Measurements from ENCODE around the gene BLNK.
"Not testable (repeated sequence)": the region's sequence is repeated elsewhere in the genome, so short reads cannot be mapped to it uniquely, and the experiment has no call there.

Gene BLNK

DNA sequence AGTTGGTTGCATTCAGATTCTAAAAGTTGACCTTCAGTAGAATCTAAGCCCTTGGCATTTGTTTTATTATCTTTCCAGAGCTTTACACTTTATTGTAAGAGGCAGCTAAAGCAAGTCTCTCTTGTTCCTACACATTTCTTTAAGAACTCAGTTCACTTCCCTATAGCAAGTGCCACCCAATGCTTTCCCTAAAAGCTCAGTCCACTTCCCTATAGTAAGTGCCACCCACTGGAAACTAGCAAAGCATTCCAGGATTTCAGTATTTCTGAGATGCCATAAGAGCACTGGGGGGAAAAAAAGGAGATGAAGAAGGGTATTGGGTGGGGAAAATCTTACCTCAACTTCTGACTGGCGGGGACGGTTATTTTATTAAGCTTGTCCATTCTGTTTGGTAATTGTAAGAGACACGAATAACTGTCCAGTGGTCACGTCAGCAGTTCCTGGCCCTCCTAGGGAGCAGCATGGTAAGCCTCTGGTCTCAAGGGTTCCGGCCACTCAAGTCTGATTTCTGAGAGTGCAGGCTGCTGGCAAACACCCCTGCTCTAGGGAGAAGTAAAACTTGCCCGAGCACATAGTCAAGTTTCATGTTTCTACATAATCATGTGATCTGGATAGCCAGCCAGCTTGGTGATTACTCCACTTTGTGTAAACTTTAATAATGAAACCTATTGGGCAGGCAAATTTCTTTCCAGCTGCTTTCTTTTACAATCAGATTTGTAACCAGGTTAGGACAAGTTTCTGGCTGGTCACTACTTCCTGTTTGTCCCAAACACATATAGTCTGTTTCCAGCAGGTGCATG is at the start of gene BLNK:
TSS of gene BLNK (minus strand) at position 554 of the 800 bp plus-strand sequence. CDS start at position 383, 171 bp downstream.
- no peak for DNase-seq

DNA sequence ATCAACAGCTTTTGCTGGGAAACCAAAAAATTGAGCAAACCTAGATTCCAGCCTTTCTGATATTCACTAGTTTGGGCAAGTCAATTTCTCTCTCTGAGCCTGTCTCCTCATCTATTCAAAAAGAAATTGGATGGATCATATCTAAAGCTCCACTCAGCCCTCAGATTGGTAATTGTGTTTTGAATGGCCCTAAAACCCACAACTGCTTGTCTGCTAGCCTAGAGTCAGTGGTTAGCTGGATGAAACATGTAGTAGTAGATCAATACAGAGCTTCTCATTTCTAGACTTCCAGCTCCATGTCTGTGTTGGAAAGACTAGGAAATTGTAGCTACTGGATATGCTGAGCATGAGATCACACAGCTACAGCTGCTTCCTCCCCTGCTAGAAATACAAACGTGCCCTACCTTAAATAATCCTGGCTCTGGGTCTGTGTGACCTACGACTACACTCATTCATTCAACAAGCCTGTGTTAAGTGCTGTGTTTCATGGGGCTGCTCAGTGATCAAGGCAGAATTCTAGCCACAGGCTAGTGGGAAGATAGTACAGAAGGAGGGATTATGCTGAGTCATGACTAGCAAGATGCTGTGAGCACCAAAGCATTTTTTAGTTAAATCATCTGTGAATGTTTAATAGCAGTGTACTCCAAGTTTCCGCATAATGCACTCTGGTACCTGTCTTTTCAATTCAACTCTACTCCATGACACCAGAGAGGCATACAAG is 48.5 kb upstream of the BLNK start:
- no peak for DNase-seq

DNA sequence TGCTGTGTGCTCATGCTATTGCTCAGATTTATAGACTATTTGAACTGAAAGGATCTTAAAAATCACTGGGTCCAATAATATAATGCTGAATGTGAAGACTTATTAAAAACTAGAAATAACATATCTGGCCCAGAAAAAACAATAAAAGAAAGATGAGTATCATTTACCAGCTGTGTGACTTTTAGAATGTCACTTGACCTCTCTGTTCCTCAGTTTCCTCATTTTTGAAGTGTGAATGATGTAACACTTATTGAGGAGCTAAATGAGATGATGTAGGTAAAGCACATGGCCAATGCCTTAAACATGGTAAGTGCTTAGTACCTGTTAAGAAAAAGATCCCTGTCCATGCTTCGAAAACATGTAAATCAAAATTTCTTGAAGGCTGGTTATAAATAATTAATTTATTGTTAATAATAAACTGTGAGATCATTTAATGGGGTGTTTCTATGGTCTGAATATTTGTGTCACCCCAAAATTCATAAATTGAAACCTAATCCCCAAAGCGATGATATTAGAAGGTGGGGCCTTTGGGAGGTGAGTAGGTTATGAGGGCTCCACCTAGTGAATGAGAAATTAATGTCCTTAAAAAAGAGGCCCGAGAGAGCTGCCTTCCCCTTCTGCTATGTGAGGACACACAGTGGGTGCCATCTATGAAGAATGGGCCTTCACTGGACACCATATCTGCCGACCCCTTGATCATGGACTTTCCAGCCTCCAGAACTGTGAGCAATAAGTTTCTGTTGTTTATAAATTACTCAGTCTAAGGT is 45.9 kb upstream of the BLNK start:
- DNase-seq: no peak

DNA sequence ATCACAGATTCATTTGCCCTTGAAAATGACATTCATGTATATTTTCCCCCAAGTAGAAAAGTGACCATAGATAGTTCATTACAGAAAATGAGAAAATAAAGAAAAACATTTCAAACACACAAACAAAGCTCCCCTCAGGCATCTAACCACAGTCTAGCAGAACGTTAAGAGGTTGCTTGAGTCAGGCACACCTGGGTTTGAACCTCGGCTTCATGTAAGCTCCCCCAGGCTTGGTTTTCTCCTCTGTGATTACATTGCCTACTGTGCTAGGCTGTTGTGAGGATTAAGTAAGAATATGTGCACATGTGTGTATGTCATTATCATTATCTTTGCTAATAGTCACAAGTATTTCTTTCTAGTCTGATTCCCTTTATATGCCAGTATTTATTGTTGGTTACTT is 42.0 kb upstream of the BLNK start:
- no peak for DNase-seq

DNA sequence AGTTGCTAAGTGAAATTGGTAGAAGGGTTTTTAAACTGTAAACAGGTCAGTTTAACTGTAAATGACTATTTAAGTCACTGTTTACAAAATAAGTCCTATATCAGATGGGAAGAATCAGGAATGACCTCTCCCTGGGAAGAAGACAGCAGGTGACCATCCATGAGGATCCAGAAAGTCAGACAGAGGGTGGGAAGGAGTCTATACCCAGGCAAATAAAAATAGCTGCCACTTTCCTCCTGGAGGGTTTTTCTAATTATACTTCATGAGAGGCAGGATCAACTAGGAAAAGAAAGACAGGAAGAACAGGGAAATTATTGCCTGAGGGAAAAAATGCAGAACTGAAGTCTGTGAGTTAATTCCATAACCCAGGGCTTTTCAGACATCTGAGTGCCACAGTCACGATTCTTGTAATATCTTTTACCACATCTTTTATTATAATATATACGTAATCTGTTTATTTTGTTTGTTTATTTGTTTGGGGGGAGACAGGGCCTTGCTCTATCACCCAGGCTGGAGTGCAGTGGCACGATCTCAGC is 39.9 kb upstream of the BLNK start:
- no peak for DNase-seq

DNA sequence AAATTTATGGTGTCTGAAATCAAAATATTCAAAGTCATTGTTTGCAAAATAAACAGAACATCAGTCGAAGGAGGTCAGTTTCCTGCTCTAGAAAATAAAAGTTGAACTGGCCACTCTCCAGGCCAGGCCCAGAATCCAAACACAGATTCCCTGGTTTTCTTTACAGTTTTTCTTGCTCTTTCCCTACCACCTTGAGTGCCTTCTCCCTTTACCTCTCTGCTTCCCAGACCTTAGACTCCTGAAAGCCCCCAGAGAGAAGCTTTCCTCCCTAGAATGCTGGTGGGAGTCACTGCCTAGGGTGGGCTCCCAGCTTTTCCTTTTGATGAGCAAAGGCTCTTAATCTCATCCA is 38.9 kb upstream of the BLNK start:
- DNase-seq: no peak

DNA sequence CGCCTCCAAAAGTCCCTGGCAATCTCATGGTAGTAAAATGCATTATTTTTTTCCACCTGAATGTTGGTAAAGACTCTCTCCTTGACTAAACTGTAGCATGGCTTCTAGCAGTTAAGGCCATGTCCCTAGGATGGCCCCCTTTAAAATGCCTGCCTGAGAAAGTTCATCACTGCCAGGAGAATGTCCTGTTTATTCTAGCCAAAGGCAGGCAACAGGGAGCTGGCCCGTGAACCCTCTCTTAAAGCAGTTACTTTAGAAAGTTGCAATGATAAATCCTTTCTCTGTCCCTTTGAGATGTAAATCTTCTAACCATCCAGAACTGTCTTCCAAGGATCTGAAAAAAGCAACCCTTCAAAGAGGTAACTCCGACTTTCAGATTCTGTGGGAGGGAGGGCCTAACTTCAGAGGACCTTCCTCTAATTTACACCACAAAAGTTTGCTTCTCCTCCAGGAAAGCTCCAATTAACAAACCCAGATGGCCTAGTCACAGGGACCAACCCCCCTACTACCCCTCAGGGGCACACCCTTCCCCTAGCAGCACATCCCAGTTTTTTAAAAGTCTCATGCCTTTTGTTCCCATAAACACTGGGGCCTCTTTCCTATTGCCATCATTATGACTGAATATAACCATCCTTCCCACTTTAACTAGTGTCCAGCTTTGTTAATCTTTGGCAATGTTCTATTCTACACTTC is 38.4 kb upstream of the BLNK start:
- no peak for DNase-seq

DNA sequence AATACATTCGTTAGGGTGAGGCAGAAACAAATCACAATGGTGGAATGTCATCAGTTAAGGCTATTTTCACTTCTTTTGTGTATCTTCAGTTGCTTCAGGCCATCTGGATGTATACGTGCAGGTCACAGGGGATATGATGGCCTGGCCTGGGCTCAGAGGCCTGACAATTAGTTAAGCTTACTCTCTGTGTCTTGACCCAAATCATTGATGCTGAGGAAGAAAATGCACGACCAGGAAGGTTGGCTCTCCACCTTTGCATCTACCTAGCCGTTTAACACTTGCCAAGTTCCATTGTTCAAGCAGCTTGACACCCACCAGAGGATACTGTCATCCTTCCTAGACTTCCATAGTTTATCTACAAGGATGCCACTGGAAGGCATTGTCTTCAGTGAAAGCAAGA is 37.5 kb upstream of the BLNK start:
- DNase-seq: not testable (repeated sequence)

DNA sequence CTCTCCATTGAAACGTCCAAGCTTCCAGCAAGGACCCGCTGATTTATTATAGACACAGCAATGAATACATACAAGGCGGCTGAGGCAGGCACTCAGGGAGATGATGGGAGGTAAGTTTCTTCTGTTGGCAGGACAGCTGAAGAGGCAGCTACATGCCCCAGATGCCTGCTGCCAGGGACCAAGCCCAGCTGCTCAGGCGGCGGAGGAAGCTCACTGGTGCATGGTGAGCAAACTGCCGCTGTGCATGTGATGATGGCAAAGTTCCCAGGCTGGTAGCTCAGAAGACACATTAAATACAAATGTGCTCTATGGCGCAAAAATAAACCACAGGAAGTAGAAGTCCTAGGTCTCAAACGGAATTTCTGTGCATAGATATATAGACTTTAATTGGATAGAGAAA is 35.1 kb upstream of the BLNK start:
- DNase-seq: no peak

DNA sequence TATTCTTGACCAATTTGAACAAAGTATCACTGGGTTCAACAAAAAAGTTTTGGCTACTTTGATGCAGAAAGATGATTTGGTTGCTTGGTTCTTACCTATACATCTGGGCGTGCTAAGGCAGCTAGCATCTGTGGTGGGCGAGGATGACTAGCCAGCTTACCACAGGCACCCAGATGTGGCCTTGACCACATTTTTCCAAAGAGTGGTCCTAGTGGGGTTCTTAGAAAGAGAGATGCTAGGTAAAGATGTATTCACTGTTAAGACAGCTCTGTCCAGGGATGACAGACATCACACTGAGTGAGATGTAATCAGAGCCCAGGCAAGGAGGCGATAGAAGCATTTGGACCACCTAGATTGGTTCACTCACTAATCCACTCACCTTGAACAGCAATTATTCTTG is 33.6 kb upstream of the BLNK start:
- DNase-seq: no peak

DNA sequence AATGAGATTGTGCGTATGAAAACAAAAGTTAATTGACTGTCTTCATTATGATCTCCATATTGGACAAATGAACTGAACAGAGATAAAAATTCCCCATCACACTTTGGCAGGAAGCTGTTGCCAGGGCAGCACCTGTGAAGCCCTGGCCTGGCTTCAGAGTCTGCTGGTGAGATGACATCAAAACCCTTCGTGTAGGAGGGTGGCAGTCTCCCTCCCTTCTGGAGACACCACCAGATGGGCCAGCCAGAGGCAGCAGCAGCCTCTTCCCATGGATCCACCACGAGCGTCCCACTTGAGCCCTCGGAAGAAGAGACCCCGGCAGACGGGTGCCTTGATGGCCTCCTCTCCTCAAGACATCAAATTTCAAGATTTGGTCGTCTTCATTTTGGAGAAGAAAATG is 32.9 kb upstream of the BLNK start, which contains the start of gene DNTT:
TSS of gene DNTT (plus strand) at position 205 of the 400 bp plus-strand sequence. CDS start at position 269, 64 bp downstream.
- no peak for DNase-seq

DNA sequence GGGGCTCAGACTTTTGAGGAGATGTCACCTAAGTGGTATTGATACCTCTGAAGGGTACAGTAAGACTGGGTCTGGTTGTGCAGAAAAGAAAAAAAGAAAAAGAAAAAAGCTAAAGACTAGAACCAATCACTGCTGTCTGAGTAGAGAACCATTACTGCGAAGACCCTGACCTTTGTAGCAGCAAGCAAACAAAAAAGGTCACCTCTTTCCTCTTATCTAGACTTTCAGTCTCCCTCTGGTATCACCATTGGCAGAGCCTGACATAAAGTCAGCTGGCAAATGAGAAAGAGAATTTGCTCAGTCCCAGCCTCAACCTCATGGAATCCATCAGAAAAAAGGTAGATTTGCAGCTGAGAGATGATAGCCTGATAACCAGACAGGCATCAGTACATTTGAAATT is 30.2 kb upstream of the BLNK start:
- DNase-seq: no peak

DNA sequence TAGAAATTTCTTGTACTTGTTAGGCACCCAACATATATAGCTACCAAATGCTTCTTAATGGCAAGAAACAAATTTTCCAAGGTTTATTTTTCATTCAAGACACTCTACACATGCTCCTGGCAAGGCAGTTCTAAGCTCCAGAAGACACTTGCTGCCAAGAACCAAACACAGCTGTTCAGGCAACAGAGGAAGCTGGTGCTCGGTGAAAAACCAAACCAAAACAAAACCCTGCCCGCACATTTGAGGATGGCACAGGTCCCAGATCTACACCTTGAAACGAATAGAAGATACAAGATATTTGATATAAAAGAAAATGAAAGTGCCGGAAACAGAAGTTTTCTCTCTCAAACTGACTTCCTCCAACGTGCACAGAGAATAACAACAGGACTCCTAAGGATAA is 28.0 kb upstream of the BLNK start:
- DNase-seq: no peak

DNA sequence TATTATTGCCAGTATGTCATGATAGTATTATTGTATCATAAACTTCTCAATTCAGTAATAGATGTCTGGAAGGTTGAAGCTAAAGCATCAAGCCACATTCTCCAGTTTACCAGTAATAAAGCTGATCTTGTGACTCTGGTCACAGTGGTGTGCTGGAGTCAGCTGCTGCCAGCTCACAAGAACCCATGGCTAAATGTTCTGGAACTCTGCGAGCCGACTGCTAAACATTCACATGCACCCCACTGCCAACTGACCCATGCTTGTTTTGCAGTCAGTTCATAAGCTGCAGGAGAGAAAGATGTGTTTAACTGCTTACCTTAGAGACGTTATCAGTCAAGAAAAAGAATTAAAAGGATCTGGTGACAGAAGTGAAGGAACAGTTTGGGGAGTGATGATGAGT is 27.0 kb upstream of the BLNK start:
- no peak for DNase-seq

DNA sequence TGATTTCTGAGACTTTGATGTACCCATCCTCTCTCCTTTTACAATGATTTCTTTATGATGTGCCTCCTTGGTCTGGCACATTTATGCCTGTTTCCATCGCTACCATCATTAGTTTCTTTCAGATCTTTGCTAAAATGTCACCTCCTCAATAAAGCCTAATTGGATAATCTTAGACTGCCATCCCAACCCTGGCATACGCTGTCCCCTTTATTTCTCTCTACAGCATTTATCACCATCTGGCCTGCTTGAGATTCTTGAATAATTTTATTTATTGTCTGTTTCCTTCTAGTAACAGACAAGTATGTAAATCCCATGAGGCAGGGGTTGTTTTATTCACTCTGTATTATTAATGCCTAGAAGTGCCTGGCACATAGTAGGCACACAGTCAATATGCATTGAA is 26.1 kb upstream of the BLNK start:
- DNase-seq: no peak

DNA sequence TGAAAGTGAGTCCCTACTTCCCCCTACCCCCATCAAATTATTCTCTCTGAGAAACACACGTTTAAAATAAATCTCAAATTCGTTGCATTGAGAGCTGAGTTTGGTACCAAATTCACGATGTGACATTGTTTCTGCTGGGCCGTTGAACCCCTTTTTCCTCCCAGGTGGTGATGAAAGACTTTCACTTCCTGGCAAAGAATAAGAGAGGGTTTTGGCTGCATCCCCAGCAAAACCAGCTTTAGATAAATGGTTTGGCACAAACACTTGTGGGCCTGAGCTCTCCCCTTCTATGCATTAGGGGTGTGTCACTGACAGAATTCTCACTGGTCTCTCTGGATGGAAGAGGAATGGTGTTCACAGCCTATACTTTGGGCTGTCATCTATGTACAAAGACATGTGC is 24.1 kb upstream of the BLNK start:
- DNase-seq: no peak

DNA sequence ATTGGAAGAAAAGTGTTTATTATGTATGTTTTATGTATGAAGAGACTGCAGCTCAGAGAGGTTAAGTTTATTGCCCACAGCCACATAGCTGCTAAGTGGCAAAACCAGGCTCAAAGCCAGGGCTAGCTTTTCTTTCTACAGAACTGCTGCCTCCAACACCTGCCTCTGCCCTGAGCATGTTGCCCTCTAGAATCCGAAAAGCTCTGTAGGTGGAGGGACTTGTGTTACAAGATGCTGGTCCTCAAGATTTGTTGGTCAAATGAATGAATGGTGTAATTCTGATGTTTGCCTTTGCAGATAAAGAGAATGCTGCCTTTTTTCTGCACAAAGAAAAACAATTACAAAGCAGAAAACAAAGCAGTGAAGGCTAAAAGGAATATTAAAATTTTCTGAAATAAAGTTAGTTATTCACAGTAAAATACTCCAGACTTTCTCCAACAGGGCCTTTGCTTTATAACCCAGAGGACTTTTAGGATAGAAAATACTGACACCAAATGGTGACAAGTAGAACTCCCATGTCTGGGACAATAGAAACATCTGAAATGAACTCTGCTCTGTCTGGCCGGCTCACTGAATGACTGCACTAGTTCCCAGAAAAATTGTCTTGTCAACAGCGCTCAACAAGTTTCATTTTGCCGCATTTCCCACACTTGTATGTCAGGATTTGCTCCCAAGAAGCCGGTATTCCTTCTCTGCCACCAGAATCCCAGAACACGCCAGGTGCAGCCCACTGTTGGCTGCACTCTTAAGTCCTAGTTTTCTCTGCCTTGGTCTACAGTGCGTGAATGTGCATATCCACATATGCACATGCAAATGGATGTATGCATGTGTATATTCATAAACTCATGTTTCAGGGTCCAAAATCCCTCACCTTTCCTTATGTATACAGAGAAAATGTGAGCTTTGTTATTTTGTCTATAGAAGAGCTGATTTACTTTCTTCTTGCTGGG is 21.9 kb upstream of the BLNK start:
- DNase-seq: peak; percentile 15

DNA sequence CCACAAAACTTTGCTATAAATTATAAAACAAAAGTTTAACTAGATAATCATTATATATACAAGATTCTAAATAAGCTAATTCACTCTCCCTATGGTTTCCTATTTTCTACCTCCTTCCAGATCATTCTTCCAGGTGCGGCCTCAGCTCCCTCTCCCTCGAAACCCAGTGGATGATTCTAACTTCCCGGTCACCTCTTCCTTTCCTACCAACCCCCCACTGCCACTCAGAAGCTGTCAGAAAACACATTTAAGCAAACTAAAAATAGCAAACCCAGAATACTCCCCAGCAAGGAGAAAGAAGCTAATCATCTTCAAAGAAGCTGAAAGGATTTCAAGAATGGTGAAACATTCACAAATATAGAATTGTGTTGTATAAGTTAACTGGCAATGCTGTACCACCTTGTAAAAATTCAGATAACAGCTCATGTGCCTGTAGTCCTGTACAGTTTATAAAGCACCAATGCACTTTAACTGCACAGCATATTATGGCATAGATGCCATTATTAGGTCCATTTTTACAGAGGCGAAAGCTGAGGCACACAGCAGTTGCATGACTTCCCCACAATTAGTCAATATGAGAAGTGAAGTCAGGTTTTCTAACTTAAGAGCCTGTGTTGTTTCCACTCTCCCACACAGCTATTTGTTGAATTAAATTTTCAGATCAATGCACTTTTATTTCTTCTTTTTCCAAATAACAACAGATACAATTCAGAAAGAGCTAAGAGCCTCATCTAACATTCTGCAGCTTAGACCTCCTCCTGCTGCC is 19.2 kb upstream of the BLNK start:
- no peak for DNase-seq

DNA sequence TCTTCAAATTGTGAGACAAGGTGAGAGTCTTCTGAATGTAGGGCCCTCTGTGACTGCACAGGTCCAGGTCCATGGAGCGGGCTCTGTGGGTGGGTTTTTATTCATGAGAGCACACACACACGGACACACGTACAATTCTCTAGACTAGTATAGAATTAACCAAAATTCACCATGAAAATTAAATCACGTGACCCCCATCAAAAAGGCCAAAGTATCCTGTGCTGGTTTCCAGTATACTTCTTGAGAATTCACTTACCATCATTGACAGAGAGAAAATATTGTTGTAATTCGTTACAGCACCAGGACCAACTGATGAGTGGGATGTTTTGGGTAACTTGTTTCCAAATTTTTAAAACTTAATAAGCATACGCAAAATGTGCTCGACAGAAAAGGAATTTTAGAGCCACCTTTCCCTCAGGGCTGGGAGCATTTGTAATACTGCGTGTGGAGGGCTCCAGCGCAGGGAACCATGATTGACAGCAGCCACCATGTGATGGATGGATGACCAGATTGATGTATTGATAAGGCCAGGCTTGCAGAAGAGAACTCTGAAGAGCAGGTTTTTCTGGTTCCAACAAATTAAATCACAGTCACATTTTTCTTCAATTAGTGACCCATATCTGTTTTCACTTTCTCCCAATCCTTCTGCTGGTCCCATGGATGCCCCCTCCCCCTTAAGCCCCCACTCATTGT is 18.0 kb upstream of the BLNK start:
- DNase-seq: no peak

DNA sequence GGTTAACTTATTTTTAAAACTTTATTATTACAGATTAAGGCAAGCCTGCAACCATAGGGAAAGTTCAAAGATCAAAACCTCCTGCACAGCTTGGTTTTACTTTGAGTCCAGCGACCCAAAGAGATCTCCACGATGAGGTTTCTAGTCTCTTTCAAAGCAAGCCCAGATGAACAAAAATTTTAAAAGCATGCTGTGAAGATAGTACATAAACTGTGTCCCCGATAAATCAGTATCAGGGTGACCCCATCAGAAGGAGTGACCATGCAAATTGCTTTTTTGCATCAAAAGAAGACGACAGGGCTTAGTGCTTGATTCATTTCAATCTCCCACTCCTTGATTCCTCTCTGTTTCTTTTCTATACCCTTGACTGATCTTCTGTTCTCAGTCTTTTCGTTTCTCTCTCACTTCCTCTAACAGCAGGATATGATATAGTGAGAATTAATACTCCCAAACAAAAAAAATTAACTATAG is 16.8 kb upstream of the BLNK start:
- no peak for DNase-seq
